ENCODE data around the gene VAPB.

Gene VAPB

GRCh38 chr20:58486207-58486606 lies 97.2 kb downstream of the VAPB start:
- DNase-seq = no peak

DNA sequence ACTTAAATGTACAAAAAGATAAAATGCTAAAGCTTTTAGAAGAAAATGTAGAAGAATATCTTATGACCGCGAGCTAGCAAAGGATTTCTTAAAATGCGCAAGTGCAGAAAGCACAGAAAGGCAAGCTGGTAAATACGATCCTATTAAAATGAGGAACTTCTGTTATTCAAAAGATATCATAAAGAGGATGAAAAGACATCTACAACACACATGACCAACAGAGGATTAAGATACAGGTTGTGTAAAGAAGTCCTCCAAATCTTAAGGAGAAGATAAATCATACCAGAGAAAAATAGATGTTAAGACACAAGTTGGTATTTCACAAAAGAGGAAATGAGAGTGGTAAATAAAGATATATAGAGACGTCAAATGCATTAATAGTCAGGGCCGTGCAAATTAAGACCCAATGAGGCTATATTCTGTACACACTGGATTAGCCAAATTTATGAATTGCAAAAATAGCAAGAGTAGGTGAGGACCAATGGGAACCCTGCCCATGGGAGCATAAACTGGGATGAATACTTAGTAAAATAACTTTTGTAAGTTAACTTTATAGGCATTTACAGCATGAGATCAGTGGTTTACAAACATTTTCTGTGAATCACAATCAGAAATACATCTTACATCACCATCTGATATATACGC lies 103.2 kb downstream of the VAPB start:
- DNase-seq = no peak

DNA sequence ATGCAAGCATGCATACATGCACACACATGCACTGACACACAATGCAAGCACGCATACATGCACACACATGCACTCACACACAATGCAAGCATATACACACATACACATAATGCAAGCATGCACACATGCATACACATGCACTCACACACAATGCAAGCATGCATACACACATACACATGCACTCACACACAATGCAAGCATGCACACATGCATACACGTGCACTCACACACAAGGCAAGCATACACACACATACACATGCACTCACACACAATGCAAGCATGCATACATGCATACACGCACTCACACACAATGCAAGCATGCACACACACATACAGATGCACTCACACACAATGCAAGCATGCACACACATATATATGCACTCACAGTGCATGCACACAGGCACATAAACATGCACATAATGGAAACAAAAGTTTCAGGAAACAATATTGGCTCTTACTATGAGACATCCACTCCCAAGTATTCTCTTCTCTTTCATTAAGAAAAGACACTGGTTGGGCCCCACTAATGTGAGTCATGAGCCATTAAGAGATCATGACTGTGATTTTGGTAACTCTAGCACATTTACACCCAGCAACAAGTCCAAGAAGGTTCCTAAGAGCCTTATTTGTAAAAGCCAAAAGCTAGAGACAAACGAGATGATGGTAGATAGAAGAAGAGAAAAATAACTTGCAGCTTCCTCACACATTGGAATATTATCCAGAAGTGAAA lies 103.9 kb downstream of the VAPB start:
- no peak for DNase-seq

DNA sequence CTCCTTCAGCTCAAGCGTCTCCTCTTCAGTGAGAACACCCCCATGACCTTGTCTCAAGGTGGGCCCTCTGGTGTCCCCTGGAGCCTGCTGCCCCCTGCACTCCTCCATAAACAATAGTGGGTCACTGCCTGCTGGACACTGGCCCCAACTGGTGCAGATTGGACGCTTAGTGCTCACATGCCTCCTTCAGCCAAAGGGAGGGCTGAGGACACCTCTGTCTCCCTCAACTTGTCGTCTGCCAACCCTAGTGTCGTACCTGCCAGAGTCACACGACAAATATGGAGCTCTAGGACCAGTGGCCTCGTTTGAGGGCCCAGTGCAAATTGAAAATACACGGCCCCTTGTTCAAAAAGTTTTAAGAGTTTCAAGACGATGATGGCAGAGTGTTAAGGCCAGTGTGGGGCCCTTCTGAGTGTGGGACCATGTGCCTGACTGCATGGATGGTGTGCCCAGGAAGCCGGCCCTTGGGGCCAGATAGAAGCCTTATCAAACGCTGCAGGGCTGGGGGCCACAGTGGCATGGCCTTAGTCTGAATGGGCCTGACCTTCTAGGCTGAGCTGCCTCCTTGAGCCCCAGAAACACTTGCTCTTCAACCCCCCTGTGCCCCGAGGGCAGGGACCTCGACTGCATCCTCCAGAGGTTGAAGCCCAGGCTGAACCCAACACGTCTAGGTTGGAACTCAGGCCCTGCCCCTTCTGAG lies 106.0 kb downstream of the VAPB start:
- no peak for DNase-seq

GRCh38 chr20:58495623-58496428 lies 106.8 kb downstream of the VAPB start:
- no peak for DNase-seq

- no peak for DNase-seq
Measured at GRCh38 chr20:58496429-58496769, 107.4 kb downstream of the VAPB start.

DNA sequence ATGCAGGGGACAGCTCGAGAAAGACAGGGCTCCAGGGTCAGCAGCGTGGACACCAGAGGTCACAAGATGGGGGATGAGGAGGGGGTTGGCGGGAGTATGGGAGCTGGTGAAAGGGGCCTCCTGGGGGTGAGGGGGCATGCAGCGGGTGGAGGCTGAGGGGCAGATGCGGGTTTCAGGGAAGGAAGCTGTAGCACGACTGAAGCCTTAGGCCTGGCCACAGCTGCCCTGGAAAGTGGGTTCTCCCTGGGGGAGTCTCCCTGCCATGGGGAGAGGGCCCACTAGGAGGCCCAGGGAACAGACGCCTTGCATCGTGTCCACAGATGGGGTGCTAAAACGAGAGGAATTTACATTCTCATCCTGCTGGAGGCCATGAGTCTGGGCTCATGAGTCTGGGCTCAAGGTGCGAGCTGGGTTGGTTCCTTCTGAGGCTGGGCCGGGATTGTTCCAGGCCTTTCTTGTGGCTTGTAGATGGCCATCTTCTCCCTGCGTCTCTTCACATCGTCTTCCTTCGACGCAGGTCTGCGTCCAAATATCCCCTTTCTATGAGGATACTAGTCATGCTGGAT lies 108.1 kb downstream of the VAPB start:
- DNase-seq = no peak

- no peak for DNase-seq
Measured at GRCh38 chr20:58497724-58498469, 108.9 kb downstream of the VAPB start.

- no peak for DNase-seq
Measured at GRCh38 chr20:58498470-58499068, 109.5 kb downstream of the VAPB start.

DNA sequence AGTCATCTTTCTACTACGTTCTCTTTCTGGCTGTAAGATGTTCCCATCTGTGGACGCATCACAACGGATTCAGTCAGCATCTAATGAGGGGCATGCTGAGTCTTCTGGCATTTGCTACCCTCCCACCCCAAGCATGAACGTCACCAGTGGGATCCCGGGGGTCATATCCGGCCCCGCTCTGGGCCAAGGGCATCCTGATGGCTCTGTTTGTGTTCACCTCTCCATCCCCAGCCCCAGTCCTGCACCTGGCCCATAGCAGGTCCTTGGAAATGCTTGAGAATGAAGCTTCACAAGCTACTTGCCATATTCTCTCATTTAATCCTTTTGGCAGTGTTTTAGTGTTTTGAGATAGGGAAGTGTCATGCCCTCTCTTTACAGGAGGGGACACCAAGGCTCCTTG lies 111.2 kb downstream of the VAPB start:
- no peak for DNase-seq

Measured in stimulated activated CD4-positive, alpha-beta T cell treated with anti-CD3 and anti-CD28 coated beads, Interleukin-2, amount 100 ng/mL, for 24 hours (primary cell).